HCT116 (cell line): ENCODE data around the gene UNC5C. TPM values are rescaled to one million over a fixed set of nuclear protein-coding genes. Genes with fewer than 3 reads are reported as not detected.

Source experiments
- ATAC-seq: fragments of 200-7000 bp; cut with Tn5 transposase; 2 replicates; pipeline ENCODE4 v1.9.1; 2020; ENCODE audit warnings: mild to moderate bottlenecking, moderate library complexity
- BruUV-seq: library from RNA; stranded (reverse); fragments of 400-500 nt; replicated peaks from 2 replicates; lab custom pipeline; 2021; lab: Mats Ljungman, UMichigan
- CTCF ChIA-PET: fragments of 300-600 bp; sonication (Branson Sonifier 250); formaldehyde crosslinking; loops from one replicate; lab custom pipeline; 2021; ENCODE audit warnings: antibody characterized with exemption; lab: Charles Lee
- POLR2A ChIA-PET: fragments of 300-600, 350-600 bp; sonication (Branson Sonifier 250); formaldehyde crosslinking; loops from one replicate; lab custom pipeline; 2021; ENCODE audit warnings: antibody characterized with exemption; lab: Charles Lee
- RAD21 ChIA-PET, 2 experiments: fragments of 300-600 bp; sonication (Branson Sonifier 250); formaldehyde crosslinking; loops; one replicate each; lab custom pipeline; 2023; ENCODE audit warnings: low total read pairs in 2 of 2; ENCODE audit not compliant: uncharacterized antibody in 2 of 2, unreplicated experiment in 2 of 2, low non-redundant PET in 1 of 2; lab: Charles Lee
- DNase-seq: peaks from one replicate; pipeline ENCODE4 v3.0.0-alpha.2; 2010; ENCODE audit warnings: low read depth, low spot score
- H2AFZ ChIP-seq: fragments of 200-600 bp; shearing (Covaris generic), sonication (generic); 2 replicates; pipeline ENCODE4 v1.6.1; 2017; ENCODE audit warnings: low read depth, mixed run types, mixed read lengths, antibody characterized with exemption, low read length; ENCODE audit not compliant: poor library complexity, severe bottlenecking
- H3K27ac ChIP-seq: 2 replicates; pipeline ENCODE4 v1.5.1; 2012; ENCODE audit warnings: low read depth, low read length
- H3K27me3 ChIP-seq: fragments of 200-600 bp; sonication (generic); 2 replicates; pipeline ENCODE4 v1.6.1; 2016; ENCODE audit warnings: mixed run types, low read length, mixed read lengths; ENCODE audit not compliant: insufficient read depth
- H3K36me3 ChIP-seq, 2 experiments: fragments of 200-500 bp in 1 of 2; fragments of 200-600 bp in 1 of 2; sonication (Bioruptor generic) in 1 of 2; sonication (generic) in 1 of 2; 2 replicates each; pipeline versions ENCODE4 v1.5.1 to v1.6.1; 2014 to 2016; ENCODE audit warnings: low read length in 2 of 2, inconsistent platforms in 1 of 2, mixed read lengths in 1 of 2, mixed run types in 1 of 2; ENCODE audit not compliant: insufficient read depth in 2 of 2, control insufficient read depth in 1 of 2
- H3K4me1 ChIP-seq, 2 experiments: fragments of 200-600 bp in 1 of 2; sonication (generic) in 1 of 2; 2 replicates each; pipeline versions ENCODE4 v1.5.1 to v1.6.1; 2012 to 2017; ENCODE audit warnings: low read length in 2 of 2, inconsistent platforms in 1 of 2, mild to moderate bottlenecking in 1 of 2, mixed read lengths in 1 of 2, mixed run types in 1 of 2, moderate library complexity in 1 of 2; ENCODE audit not compliant: insufficient read depth in 2 of 2, control insufficient read depth in 1 of 2
- H3K4me2 ChIP-seq: fragments of 200-600 bp; sonication (generic); 2 replicates; pipeline ENCODE4 v1.6.1; 2017; ENCODE audit warnings: mixed run types, low read length, mixed read lengths
- H3K4me3 ChIP-seq, 2 experiments: fragments of 200-600 bp in 1 of 2; sonication (generic) in 1 of 2; replicated peaks in 1 of 2; 2 replicates each; pipeline ENCODE4 v1.5.1; 2011 to 2016; ENCODE audit warnings: low read length in 2 of 2, control low read depth in 1 of 2, low read depth in 1 of 2, mild to moderate bottlenecking in 1 of 2, mixed read lengths in 1 of 2, mixed run types in 1 of 2
- H3K79me2 ChIP-seq: fragments of 200-600 bp; sonication (generic); 2 replicates; pipeline ENCODE4 v1.6.1; 2017; ENCODE audit warnings: mild to moderate bottlenecking, mixed run types, low read length, moderate library complexity, mixed read lengths; ENCODE audit not compliant: insufficient read depth
- H3K9ac ChIP-seq: fragments of 200-600 bp; sonication (generic); 2 replicates; pipeline ENCODE4 v1.6.1; 2016; ENCODE audit warnings: low read length, mixed read lengths
- H3K9me2 ChIP-seq: fragments of 200-600 bp; sonication (generic), shearing (Covaris generic); 2 replicates; pipeline ENCODE4 v1.6.1; 2017; ENCODE audit warnings: mixed run types, mild to moderate bottlenecking, moderate library complexity; ENCODE audit not compliant: insufficient read depth
- H3K9me3 ChIP-seq, 2 experiments: fragments of 200-500 bp in 1 of 2; fragments of 200-600 bp in 1 of 2; sonication (Bioruptor generic) in 1 of 2; sonication (generic) in 1 of 2; 2 replicates each; pipeline ENCODE4 v1.6.1; 2014 to 2017; ENCODE audit warnings: low read length in 2 of 2, mixed read lengths in 2 of 2, inconsistent platforms in 1 of 2, low read depth in 1 of 2, mild to moderate bottlenecking in 1 of 2, mixed run types in 1 of 2, moderate library complexity in 1 of 2; ENCODE audit not compliant: control insufficient read depth in 1 of 2, insufficient read depth in 1 of 2
- H4K20me1 ChIP-seq: fragments of 200-600 bp; sonication (generic), shearing (Covaris generic); 2 replicates; pipeline ENCODE4 v1.6.1; 2017; ENCODE audit warnings: mixed run types, mild to moderate bottlenecking, moderate library complexity; ENCODE audit not compliant: insufficient read depth
- ATF3 ChIP-seq: IDR thresholded peaks from 2 replicates; pipeline ENCODE4 v1.6.1; 2012
- CBX3 ChIP-seq: IDR thresholded peaks from 2 replicates; pipeline ENCODE4 v1.6.1; 2012; ENCODE audit warnings: low read depth
- CEBPB ChIP-seq: IDR thresholded peaks from 2 replicates; pipeline ENCODE4 v1.6.1; 2012; ENCODE audit warnings: low read depth
- ELF1 ChIP-seq: IDR thresholded peaks from 2 replicates; pipeline ENCODE4 v1.6.1; 2012; ENCODE audit warnings: low read depth, borderline replicate concordance
- EZH2 ChIP-seq: fragments of 200-600 bp; sonication (generic); IDR thresholded peaks from 2 replicates; pipeline ENCODE4 v1.6.1; 2017; ENCODE audit warnings: antibody characterized with exemption, mixed run types
- EZH2phosphoT487 ChIP-seq: fragments of 200-600 bp; IDR thresholded peaks from 2 replicates; pipeline ENCODE4 v1.6.1; 2018; ENCODE audit warnings: antibody characterized with exemption, borderline replicate concordance
- JUND ChIP-seq: IDR thresholded peaks from 2 replicates; pipeline ENCODE4 v1.6.1; 2012
- MAX ChIP-seq: IDR thresholded peaks from 2 replicates; pipeline ENCODE4 v1.6.1; 2012
- POLR2A ChIP-seq: IDR thresholded peaks from 2 replicates; pipeline ENCODE4 v1.7.0; 2011; ENCODE audit warnings: borderline replicate concordance; ENCODE audit not compliant: insufficient read depth, insufficient read length; ENCODE audit errors: extremely low read depth
- RAD21 ChIP-seq: IDR thresholded peaks from 2 replicates; pipeline ENCODE4 v1.6.1; 2012; ENCODE audit warnings: low read depth, mild to moderate bottlenecking
- REST ChIP-seq: IDR thresholded peaks from 2 replicates; pipeline ENCODE4 v1.6.1; 2012; ENCODE audit warnings: low read depth
- SIN3A ChIP-seq: IDR thresholded peaks from 2 replicates; pipeline ENCODE4 v1.6.1; 2012; ENCODE audit warnings: low read depth
- SP1 ChIP-seq: IDR thresholded peaks from 2 replicates; pipeline ENCODE4 v1.6.1; 2012; ENCODE audit warnings: low read depth
- SRF ChIP-seq: IDR thresholded peaks from 2 replicates; pipeline ENCODE4 v1.6.1; 2012; ENCODE audit warnings: low read depth
- TCF7L2 ChIP-seq: IDR thresholded peaks from 2 replicates; pipeline ENCODE4 v1.7.0; 2011; ENCODE audit warnings: borderline replicate concordance, inconsistent platforms; ENCODE audit not compliant: insufficient read depth, insufficient read length; ENCODE audit errors: extremely low read depth
- YY1 ChIP-seq: IDR thresholded peaks from 2 replicates; pipeline ENCODE4 v1.6.1; 2011; ENCODE audit warnings: low read length, low read depth, moderate library complexity, mild to moderate bottlenecking; ENCODE audit not compliant: insufficient replicate concordance; ENCODE audit errors: extremely low read depth
- ZFX ChIP-seq: fragments of 450-650 bp; IDR thresholded peaks from 2 replicates; pipeline ENCODE4 v1.6.1; 2017
- ZNF274 ChIP-seq: fragments of 200-500 bp; sonication (Bioruptor generic); IDR thresholded peaks from 2 replicates; pipeline ENCODE4 v1.6.1; 2014; ENCODE audit warnings: mild to moderate bottlenecking, low read depth, low read length, inconsistent platforms
- intact Hi-C: fragments of 100-400 bp; cut with micrococcal nuclease; formaldehyde crosslinking; loops from 2 replicates; pipeline ENCODE4 v1.10.0; 2022
- total RNA-seq: library from RNA; stranded (reverse); gene quantifications from one replicate; pipeline ENCODE4 v1.2.1, GENCODE V29; 2021; ENCODE audit not compliant: unreplicated experiment
- TF ChIP-seq, protein P1 (sequence below), 3 experiments: fragments of 200-600 bp in 1 of 3; sonication (generic) in 1 of 3; IDR thresholded peaks in 2 of 3; conservative IDR thresholded peaks in 1 of 3; 2 replicates each; pipeline ENCODE4 v1.5.1; 2012 to 2017; ENCODE audit warnings: low read depth in 2 of 3, low read length in 2 of 3, antibody characterized with exemption in 1 of 3, borderline replicate concordance in 1 of 3, control low read depth in 1 of 3, mild to moderate bottlenecking in 1 of 3, mixed read lengths in 1 of 3, mixed run types in 1 of 3, moderate library complexity in 1 of 3; ENCODE audit not compliant: insufficient read depth in 1 of 3

UNC5C gene
- total RNA-seq, 1 experiment from 2014 or later = not detected

DNA sequence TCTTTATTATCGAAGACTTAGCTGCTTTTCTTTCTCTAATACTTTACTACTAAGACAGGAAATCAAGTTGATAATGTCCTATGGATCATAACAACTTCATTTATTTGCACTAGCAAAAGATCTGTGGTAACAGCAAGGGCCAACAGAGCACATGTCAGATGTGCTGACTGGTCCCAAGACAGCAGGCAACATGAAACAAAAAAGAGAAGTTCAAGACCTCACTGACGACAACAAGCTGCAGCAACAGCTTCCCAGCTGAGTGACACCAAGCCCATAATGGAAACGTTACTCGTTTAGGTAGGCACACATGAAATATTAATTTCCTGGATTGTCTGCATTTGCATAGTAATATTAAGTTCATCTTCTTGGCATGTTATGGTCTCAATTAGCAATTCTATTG is 126.9 kb downstream of the UNC5C start:
- H3K9me3 ChIP-seq = no peaks in the 10 kb centered on the region
- TF ChIP-seq ZFX (no peak), YY1 (no peak), RAD21 (no peak), EZH2 (no peak), CEBPB (no peak), ZNF274 (no peak), EZH2phosphoT487 (no peak), SIN3A (no peak), JUND (no peak), MAX (no peak), REST (no peak), SRF (no peak), POLR2A (no peak), TCF7L2 (no peak), CBX3 (no peak), ELF1 (no peak), SP1 (no peak), ATF3 (no peak)
- TF ChIP-seq, protein P1, sequence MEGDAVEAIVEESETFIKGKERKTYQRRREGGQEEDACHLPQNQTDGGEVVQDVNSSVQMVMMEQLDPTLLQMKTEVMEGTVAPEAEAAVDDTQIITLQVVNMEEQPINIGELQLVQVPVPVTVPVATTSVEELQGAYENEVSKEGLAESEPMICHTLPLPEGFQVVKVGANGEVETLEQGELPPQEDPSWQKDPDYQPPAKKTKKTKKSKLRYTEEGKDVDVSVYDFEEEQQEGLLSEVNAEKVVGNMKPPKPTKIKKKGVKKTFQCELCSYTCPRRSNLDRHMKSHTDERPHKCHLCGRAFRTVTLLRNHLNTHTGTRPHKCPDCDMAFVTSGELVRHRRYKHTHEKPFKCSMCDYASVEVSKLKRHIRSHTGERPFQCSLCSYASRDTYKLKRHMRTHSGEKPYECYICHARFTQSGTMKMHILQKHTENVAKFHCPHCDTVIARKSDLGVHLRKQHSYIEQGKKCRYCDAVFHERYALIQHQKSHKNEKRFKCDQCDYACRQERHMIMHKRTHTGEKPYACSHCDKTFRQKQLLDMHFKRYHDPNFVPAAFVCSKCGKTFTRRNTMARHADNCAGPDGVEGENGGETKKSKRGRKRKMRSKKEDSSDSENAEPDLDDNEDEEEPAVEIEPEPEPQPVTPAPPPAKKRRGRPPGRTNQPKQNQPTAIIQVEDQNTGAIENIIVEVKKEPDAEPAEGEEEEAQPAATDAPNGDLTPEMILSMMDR (IDR thresholded peaks at IDR 0.05 in 2 of 3, conservative IDR thresholded peaks at IDR 0.05 in 1 of 3; ENCODE audit: borderline replicate concordance in 1 of 3, insufficient read depth in 1 of 3, low read depth in 2 of 3, low read length in 2 of 3) = no peak
- H3K27me3 ChIP-seq = no peaks in the 10 kb centered on the region
- POLR2A ChIA-PET = no interaction called here
- RAD21 ChIA-PET = no interaction called here
- H3K9ac ChIP-seq = no peak overlapping the region
- H3K4me2 ChIP-seq = no peak overlapping the region
- DNase-seq (no peak), ATAC-seq (no peak)
- no peak overlapping the region for H3K27ac ChIP-seq
- no TSS peak for BruUV-seq
- H3K36me3 ChIP-seq = no peaks in the 10 kb centered on the region
- CTCF ChIA-PET = no interaction called here
- H3K4me1 ChIP-seq = no peaks in the 10 kb centered on the region
- no peak overlapping the region for H3K4me3 ChIP-seq
- intact Hi-C loops = no loop called here
- H2AFZ ChIP-seq = no peak overlapping the region
- no peaks in the 10 kb centered on the region for H4K20me1 ChIP-seq
- H3K79me2 ChIP-seq = no peaks in the 10 kb centered on the region
- no peaks in the 10 kb centered on the region for H3K9me2 ChIP-seq
